SK-N-SH (cell line): ENCODE data around the gene TBC1D30. TPM values are rescaled to one million over a fixed set of nuclear protein-coding genes. Genes with fewer than 3 reads are reported as not detected.

Source experiments
- CTCF ChIA-PET: fragments of 300-600, 350-600 bp; formaldehyde crosslinking; extraction: SDS; loops from one replicate; lab custom pipeline; 2021; lab: Yijun Ruan, JAX
- POLR2A ChIA-PET: fragments of 350-600 bp; sonication (Branson Sonifier 250); formaldehyde crosslinking; extraction: SDS; loops from one replicate; lab custom pipeline; 2020; ENCODE audit warnings: antibody characterized with exemption, inconsistent platforms; lab: Yijun Ruan, JAX
- DNase-seq: peaks from one replicate; pipeline ENCODE4 v3.0.0; 2012
- H2AFZ ChIP-seq: fragments of 200-600 bp; sonication (generic); 2 replicates; pipeline ENCODE4 v1.8.1; 2016; ENCODE audit warnings: antibody characterized with exemption, mild to moderate bottlenecking, low read depth
- H3F3A ChIP-seq: fragments of 200-600 bp; sonication (generic); replicated peaks from 2 replicates; pipeline ENCODE3; 2016; ENCODE audit warnings: antibody characterized with exemption, mild to moderate bottlenecking; ENCODE audit not compliant: insufficient read depth
- H3K27ac ChIP-seq, 2 experiments: fragments of 200-500 bp in 1 of 2; fragments of 200-600 bp in 1 of 2; sonication (Bioruptor generic) in 1 of 2; sonication (generic), shearing (Covaris generic) in 1 of 2; 2 replicates each; pipeline versions ENCODE4 v1.5.1 to v1.6.1; 2014 to 2016; ENCODE audit warnings: low read depth in 2 of 2, inconsistent platforms in 1 of 2, low read length in 1 of 2, mild to moderate bottlenecking in 1 of 2, mixed read lengths in 1 of 2
- H3K27me3 ChIP-seq: fragments of 200-600 bp; sonication (generic), shearing (Covaris generic); 2 replicates; pipeline ENCODE4 v1.6.1; 2016; ENCODE audit warnings: mixed run types; ENCODE audit not compliant: insufficient read depth
- H3K36me3 ChIP-seq, 2 experiments: fragments of 200-500 bp in 1 of 2; fragments of 200-600 bp in 1 of 2; sonication (Bioruptor generic) in 1 of 2; sonication (generic) in 1 of 2; replicated peaks in 1 of 2; 2 replicates each; pipeline versions ENCODE3 to v1.5.1; 2014 to 2016; ENCODE audit warnings: low read length in 1 of 2, mild to moderate bottlenecking in 1 of 2; ENCODE audit not compliant: insufficient read depth in 2 of 2, control insufficient read depth in 1 of 2
- H3K4me1 ChIP-seq, 2 experiments: fragments of 200-500 bp in 1 of 2; fragments of 200-600 bp in 1 of 2; sonication (Bioruptor generic) in 1 of 2; sonication (generic), shearing (Covaris generic) in 1 of 2; 2 replicates each; pipeline versions ENCODE4 v1.5.1 to v1.6.1; 2014 to 2016; ENCODE audit warnings: low read depth in 1 of 2, low read length in 1 of 2, mixed run types in 1 of 2; ENCODE audit not compliant: insufficient read depth in 2 of 2, control insufficient read depth in 1 of 2
- H3K4me2 ChIP-seq: fragments of 200-600 bp; sonication (generic), shearing (Covaris generic); 2 replicates; pipeline ENCODE4 v1.6.1; 2017; ENCODE audit warnings: mixed run types
- H3K4me3 ChIP-seq, 2 experiments: fragments of 200-500 bp in 1 of 2; fragments of 200-600 bp in 1 of 2; sonication (Bioruptor generic) in 1 of 2; sonication (generic), shearing (Covaris generic) in 1 of 2; 2 replicates each; pipeline versions ENCODE4 v1.5.1 to v1.8.1; 2014 to 2016; ENCODE audit warnings: low read depth in 2 of 2, inconsistent platforms in 1 of 2, low read length in 1 of 2, mild to moderate bottlenecking in 1 of 2, mixed read lengths in 1 of 2, moderate library complexity in 1 of 2
- H3K79me2 ChIP-seq: fragments of 200-600 bp; sonication (generic); 2 replicates; pipeline ENCODE4 v1.8.1; 2017; ENCODE audit warnings: mild to moderate bottlenecking; ENCODE audit not compliant: insufficient read depth
- H3K9ac ChIP-seq: fragments of 200-600 bp; sonication (generic); 2 replicates; pipeline ENCODE4 v1.6.1; 2017; ENCODE audit warnings: mixed run types
- H3K9me2 ChIP-seq: fragments of 200-600 bp; sonication (generic); 2 replicates; pipeline ENCODE4 v1.6.1; 2017; ENCODE audit warnings: mixed run types
- H3K9me3 ChIP-seq: fragments of 200-600 bp; sonication (generic); 2 replicates; pipeline ENCODE4 v1.6.1; 2017; ENCODE audit warnings: mixed run types, mild to moderate bottlenecking, moderate library complexity
- H4K20me1 ChIP-seq: fragments of 200-600 bp; sonication (generic); 2 replicates; pipeline ENCODE4 v1.6.1; 2017; ENCODE audit warnings: mild to moderate bottlenecking, mixed run types; ENCODE audit not compliant: insufficient read depth
- CHD2 ChIP-seq: fragments of 150-350 bp; IDR thresholded peaks from 2 replicates; pipeline ENCODE4 v1.6.1; 2018; ENCODE audit warnings: low read length; ENCODE audit not compliant: partially characterized antibody
- EZH2phosphoT487 ChIP-seq: fragments of 200-600 bp; sonication (generic); IDR thresholded peaks from 2 replicates; pipeline ENCODE4 v1.6.1; 2017; ENCODE audit warnings: low read depth, mixed run types, mild to moderate bottlenecking, antibody characterized with exemption, moderate library complexity, borderline replicate concordance
- FOXM1 ChIP-seq: IDR thresholded peaks from 2 replicates; pipeline ENCODE4 v1.4.0; 2012; ENCODE audit warnings: low read depth, mild to moderate bottlenecking
- GABPA ChIP-seq: IDR thresholded peaks from 2 replicates; pipeline ENCODE4 v1.4.0; 2012; ENCODE audit warnings: low read depth, mild to moderate bottlenecking
- GATA2 ChIP-seq: sonication (generic); formaldehyde crosslinking; IDR thresholded peaks from 2 replicates; pipeline ENCODE4 v1.5.0; 2020; ENCODE audit warnings: mild to moderate bottlenecking, missing genetic modification reagents
- MXI1 ChIP-seq: IDR thresholded peaks from 2 replicates; pipeline ENCODE4 v1.6.1; 2012; ENCODE audit warnings: mild to moderate bottlenecking, low read depth, low read length, improper control_type of control experiment
- NRF1 ChIP-seq: IDR thresholded peaks from 2 replicates; pipeline ENCODE4 v1.6.1; 2012; ENCODE audit warnings: low read depth, mild to moderate bottlenecking, low read length
- TCF12 ChIP-seq: IDR thresholded peaks from 2 replicates; pipeline ENCODE4 v1.4.0; 2012
- YY1 ChIP-seq: IDR thresholded peaks from 2 replicates; pipeline ENCODE4 v1.4.0; 2012; ENCODE audit warnings: low read depth, mild to moderate bottlenecking
- WGBS: methylation state at CpG from one replicate; pipeline ENCODE4 v1.1.6; 2017; ENCODE audit warnings: low lambda C conversion rate; 5-methylcytosine and 5-hydroxymethylcytosine counted together
- polyA plus RNA-seq, 3 experiments: library from polyadenylated mRNA; depleted of rRNA; stranded (reverse); fragments of >200 nt; gene quantifications; 2 replicates each; pipeline ENCODE4 v1.2.3, GENCODE V29; 2012
- TF ChIP-seq, protein P1 (sequence below): IDR thresholded peaks from 2 replicates; pipeline ENCODE4 v1.4.0; 2012; ENCODE audit warnings: low read depth, borderline replicate concordance
- TF ChIP-seq, protein P2 (sequence below): IDR thresholded peaks from 2 replicates; pipeline ENCODE4 v1.6.1; 2012; ENCODE audit warnings: mild to moderate bottlenecking, low read depth, low read length, moderate library complexity
- TF ChIP-seq, protein P3 (sequence below): IDR thresholded peaks from 2 replicates; pipeline ENCODE4; 2012
- TF ChIP-seq, protein P4 (sequence below): fragments of 150-350 bp; IDR thresholded peaks from 2 replicates; pipeline ENCODE4 v1.6.1; 2017; ENCODE audit warnings: antibody characterized with exemption, low read length, low read depth, borderline replicate concordance
- TF ChIP-seq, protein P5 (sequence below): fragments of 200-600 bp; sonication (generic); IDR thresholded peaks from 2 replicates; pipeline ENCODE4 v1.6.1; 2017; ENCODE audit warnings: antibody characterized with exemption, mild to moderate bottlenecking, moderate library complexity

The TBC1D30 gene
- polyA plus RNA-seq, 1 of the 3 experiments (the other 2 are of a cell fraction) = 0.23 TPM

DNA sequence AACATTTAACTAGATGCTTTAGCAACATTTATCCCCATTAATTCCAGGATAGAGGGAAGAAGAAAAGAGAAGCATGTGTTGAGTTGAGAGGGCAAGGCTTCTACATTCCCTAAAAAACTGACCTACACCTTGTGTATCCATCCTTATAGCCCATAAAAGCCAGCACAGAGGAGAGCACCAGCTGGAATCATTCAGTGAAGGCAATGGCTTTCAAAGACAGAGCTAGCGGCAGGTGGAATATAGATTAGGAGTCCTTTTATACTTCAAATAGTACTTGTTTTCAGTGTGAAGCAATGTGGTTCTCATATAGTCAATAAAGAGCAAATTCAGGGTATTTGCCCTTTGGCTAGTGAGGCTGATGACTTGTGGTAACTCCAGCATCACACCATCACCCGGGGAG, 94.4 kb downstream of the TBC1D30 start:
- H3K4me2 ChIP-seq = no peak overlapping the region
- CTCF ChIA-PET = no interaction called here
- H3K79me2 ChIP-seq = no peaks in the 10 kb centered on the region
- peaks cover 11% of the 10 kb centered on the region; the same call in 1 of the 2 replicates for H3K27me3 ChIP-seq
- H3K9me3 ChIP-seq = no peaks in the 10 kb centered on the region
- no peak for TF ChIP-seq GATA2 (CRISPR knock-in tag)
- TF ChIP-seq, protein P1, sequence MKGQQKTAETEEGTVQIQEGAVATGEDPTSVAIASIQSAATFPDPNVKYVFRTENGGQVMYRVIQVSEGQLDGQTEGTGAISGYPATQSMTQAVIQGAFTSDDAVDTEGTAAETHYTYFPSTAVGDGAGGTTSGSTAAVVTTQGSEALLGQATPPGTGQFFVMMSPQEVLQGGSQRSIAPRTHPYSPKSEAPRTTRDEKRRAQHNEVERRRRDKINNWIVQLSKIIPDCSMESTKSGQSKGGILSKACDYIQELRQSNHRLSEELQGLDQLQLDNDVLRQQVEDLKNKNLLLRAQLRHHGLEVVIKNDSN = no peak
- TF ChIP-seq FOXM1 = no peak
- TF ChIP-seq GABPA = no peak
- TF ChIP-seq, protein P2, sequence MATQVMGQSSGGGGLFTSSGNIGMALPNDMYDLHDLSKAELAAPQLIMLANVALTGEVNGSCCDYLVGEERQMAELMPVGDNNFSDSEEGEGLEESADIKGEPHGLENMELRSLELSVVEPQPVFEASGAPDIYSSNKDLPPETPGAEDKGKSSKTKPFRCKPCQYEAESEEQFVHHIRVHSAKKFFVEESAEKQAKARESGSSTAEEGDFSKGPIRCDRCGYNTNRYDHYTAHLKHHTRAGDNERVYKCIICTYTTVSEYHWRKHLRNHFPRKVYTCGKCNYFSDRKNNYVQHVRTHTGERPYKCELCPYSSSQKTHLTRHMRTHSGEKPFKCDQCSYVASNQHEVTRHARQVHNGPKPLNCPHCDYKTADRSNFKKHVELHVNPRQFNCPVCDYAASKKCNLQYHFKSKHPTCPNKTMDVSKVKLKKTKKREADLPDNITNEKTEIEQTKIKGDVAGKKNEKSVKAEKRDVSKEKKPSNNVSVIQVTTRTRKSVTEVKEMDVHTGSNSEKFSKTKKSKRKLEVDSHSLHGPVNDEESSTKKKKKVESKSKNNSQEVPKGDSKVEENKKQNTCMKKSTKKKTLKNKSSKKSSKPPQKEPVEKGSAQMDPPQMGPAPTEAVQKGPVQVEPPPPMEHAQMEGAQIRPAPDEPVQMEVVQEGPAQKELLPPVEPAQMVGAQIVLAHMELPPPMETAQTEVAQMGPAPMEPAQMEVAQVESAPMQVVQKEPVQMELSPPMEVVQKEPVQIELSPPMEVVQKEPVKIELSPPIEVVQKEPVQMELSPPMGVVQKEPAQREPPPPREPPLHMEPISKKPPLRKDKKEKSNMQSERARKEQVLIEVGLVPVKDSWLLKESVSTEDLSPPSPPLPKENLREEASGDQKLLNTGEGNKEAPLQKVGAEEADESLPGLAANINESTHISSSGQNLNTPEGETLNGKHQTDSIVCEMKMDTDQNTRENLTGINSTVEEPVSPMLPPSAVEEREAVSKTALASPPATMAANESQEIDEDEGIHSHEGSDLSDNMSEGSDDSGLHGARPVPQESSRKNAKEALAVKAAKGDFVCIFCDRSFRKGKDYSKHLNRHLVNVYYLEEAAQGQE = no peak
- TF ChIP-seq, protein P3, sequence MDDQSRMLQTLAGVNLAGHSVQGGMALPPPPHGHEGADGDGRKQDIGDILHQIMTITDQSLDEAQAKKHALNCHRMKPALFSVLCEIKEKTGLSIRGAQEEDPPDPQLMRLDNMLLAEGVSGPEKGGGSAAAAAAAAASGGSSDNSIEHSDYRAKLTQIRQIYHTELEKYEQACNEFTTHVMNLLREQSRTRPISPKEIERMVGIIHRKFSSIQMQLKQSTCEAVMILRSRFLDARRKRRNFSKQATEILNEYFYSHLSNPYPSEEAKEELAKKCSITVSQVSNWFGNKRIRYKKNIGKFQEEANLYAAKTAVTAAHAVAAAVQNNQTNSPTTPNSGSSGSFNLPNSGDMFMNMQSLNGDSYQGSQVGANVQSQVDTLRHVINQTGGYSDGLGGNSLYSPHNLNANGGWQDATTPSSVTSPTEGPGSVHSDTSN = no peak
- no peak for TF ChIP-seq TCF12
- no peak for TF ChIP-seq EZH2phosphoT487
- TF ChIP-seq, all 33 proteins: peak for 0
- Histone ChIP-seq H4K20me1 (no peaks in the 10 kb centered on the region), H3K4me1 (no peaks in the 10 kb centered on the region), H3K4me3 (no peak overlapping the region), H3F3A (no peaks in the 10 kb centered on the region), H2AFZ (no peak overlapping the region), H3K36me3 (no peaks in the 10 kb centered on the region), H3K27ac (no peak overlapping the region), H3K9me2 (no peaks in the 10 kb centered on the region), H3K9ac (no peak overlapping the region)
- DNase-seq = no peak
- WGBS = 7% methylated on average over 2 of the region's 2 CpGs
- POLR2A ChIA-PET = no interaction called here

DNA sequence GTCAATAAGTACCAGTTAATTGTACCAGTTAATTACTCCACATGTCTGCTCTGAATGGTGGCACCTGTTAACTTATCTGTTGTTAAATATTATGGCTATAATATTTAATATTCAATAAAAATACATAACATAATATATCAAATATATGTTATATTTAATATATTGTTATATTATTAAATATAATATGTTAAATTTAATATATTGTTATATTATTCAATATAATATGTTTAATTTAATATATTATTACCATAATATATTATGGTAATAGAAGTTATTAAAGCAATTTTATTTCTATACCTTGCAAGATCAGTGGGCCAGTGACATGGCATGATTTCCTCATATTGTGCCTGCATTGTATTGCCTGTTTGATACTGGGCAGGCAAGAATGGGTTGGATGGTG, 98.4 kb downstream of the TBC1D30 start:
- Histone ChIP-seq H2AFZ (no peak overlapping the region), H3K4me3 (no peak overlapping the region), H3K4me1 (no peaks in the 10 kb centered on the region), H3F3A (no peaks in the 10 kb centered on the region), H3K9me3 (no peaks in the 10 kb centered on the region), H3K27me3 (peaks cover 11% of the 10 kb centered on the region; the same call in 1 of the 2 replicates), H3K9ac (no peak overlapping the region), H4K20me1 (no peaks in the 10 kb centered on the region), H3K36me3 (no peaks in the 10 kb centered on the region), H3K27ac (no peak overlapping the region), H3K4me2 (no peak overlapping the region), H3K79me2 (no peaks in the 10 kb centered on the region), H3K9me2 (no peaks in the 10 kb centered on the region)
- ChIA-PET POLR2A (no interaction called here), CTCF (no interaction called here)
- TF ChIP-seq CHD2 (no peak), TCF12 (no peak), MXI1 (no peak), YY1 (no peak), EZH2phosphoT487 (no peak), NRF1 (no peak)
- TF ChIP-seq, protein P4, sequence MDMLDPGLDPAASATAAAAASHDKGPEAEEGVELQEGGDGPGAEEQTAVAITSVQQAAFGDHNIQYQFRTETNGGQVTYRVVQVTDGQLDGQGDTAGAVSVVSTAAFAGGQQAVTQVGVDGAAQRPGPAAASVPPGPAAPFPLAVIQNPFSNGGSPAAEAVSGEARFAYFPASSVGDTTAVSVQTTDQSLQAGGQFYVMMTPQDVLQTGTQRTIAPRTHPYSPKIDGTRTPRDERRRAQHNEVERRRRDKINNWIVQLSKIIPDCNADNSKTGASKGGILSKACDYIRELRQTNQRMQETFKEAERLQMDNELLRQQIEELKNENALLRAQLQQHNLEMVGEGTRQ = no peak
- TF ChIP-seq, protein P5, sequence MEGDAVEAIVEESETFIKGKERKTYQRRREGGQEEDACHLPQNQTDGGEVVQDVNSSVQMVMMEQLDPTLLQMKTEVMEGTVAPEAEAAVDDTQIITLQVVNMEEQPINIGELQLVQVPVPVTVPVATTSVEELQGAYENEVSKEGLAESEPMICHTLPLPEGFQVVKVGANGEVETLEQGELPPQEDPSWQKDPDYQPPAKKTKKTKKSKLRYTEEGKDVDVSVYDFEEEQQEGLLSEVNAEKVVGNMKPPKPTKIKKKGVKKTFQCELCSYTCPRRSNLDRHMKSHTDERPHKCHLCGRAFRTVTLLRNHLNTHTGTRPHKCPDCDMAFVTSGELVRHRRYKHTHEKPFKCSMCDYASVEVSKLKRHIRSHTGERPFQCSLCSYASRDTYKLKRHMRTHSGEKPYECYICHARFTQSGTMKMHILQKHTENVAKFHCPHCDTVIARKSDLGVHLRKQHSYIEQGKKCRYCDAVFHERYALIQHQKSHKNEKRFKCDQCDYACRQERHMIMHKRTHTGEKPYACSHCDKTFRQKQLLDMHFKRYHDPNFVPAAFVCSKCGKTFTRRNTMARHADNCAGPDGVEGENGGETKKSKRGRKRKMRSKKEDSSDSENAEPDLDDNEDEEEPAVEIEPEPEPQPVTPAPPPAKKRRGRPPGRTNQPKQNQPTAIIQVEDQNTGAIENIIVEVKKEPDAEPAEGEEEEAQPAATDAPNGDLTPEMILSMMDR = no peak
- no peak for DNase-seq
